Stimulated activated CD8-positive, alpha-beta memory T cell treated with anti-CD3 and anti-CD28 coated beads, Interleukin-15, amount 100 ng/mL, for 48 hours (primary cell): Measurements from ENCODE around the gene SGCG.

ENCODE experiments used
- DNase-seq, 2 donors: peaks; one replicate each; pipeline ENCODE4 v3.0.0-alpha.2; 2020; ENCODE audit warnings: low read depth in 2 of 2

The SGCG gene

DNA sequence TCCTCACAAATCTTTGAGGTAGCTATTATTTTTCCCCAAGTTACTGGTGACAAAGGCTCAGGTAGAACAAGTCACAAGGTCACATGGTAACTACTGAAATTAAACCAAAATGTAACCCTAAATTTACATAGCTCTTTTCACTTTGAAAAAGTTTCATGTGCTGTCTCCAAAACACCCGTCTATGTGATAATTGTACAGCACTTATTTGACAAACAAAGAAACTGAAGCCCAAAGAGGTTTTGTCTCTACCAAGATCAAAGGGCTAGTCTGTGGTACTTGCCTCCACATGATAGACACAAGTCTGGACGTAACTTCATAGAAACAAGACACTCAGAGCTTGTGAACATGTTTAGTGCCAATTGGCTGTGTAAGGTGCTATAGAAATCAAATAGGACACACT, 144.4 kb downstream of the SGCG start:
- DNase-seq = no peak

DNA sequence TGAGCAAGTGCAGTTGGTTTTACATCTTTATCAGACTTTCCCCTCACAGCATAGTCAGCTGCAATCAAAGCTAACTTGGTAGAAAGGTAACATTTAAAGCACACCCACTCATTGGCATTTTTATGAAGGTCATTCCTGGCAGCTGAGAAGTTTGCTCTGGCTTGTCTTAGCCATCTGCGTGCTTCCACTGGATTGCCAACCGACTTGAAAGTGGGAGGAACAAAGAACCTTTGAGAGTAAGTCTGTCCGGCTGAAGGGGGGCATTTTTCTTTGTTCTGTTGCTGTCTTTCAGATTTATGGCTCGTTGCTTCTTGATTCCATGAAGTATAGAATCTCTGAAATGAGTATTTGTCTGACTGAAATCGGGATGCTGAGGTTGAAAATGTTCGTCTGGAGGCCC, 149.6 kb downstream of the SGCG start:
- DNase-seq = no peak

DNA sequence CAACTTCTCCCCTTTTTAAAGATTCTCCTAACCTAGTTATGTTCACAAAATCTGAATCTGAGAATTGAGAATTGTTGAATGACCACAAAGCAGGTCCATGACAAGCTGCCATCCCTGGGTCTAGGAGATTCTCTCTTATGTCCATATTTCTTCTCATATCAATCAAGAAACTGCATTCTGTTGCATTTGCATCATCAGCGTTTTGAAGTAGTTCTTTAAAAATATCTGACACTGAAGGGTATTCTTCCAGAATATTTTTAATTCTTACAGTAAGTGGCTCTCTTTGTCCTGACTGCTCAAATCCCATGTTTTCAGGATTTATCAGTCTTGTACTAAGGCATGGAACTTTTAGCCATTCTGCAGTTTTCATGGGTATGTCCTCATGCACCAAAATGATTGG, 158.4 kb downstream of the SGCG start:
- no peak for DNase-seq

DNA sequence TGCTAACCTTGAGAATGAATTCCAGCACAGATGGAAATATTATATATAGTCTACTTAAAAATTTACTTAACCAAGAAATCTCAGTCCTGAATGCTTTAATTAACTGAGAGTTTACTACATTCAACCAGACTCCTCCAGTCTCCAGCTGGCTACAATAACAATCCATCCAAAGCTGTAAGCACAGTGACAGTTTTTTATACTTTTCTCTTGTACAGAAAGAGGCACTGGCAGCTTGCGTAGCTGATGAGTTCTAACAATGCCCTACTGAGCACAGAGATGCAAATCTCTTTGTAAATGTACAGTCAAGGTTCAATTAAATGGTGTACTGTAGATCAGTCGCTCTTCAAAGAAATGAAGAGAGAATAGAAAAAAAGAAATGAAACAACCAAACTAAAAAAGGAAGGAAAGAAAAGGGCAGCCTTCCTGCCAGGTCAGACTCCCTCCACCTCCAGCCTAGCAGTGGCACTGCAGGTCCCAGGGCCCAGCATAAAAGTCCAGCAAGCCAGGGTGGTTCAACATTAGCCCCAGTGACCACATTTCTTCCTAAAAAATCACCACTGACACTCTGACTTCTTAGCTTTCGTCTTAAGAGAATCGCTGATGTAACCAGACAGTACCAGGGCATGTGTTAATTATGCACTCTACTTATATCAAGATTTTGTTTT, 164.3 kb downstream of the SGCG start:
- DNase-seq = no peak

DNA sequence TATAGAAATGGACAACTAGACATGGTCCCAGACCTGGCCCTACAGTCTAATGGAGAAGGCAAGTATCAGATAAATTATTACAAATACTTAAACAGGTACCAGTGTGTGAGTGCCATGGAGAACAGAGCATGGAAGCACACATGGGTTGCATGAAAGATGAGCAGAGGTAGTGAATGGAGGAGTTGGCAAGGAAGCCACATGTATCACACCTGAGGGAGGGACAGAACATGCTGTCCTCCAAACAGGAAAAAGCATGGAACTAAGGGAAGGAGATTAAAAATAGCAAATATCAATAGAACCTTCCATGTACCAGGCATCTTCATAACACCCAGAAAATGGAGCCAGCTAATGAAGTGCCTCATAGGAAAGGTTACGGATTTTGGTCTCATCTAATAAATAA, 166.8 kb downstream of the SGCG start:
- no peak for DNase-seq

DNA sequence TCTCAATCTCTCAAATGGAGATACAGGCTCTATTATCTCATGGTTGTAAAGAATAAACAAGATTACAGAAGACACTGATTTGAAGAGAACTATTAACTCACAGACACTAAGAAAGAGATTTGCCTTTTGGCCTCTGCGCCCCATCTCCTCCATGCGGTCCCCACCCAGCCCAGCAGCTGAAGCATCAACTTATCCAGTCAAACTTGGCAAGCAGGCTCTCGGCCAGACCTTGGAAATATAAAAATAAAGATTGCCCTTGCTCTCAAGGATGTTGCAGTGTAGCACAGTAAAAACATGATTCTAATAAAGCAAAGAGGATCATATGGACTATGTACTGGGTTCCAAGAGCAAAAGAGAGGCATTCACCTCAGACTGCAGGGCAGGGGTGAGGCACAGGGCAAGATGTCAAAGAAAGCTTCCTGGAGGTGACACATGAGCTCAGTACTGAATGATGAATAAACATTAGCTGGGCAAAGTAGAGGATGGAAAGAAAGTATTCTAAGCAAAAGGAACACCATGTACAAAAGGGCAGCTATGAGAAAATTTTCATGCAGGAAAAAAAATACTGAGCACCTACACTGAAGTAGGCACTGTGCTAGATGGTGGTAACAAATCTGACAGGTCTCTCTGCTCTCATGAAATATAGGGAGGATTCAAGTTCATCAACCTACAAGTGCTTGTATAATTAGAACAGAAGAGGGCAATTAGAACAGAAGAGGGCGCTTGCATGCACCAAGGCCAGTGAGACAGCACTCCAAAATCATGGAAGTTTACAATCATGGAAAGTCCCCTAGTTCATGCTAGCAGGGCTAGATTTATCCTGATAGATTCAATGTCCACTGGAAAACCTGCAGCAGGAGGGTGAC, 167.7 kb downstream of the SGCG start:
- no peak for DNase-seq

DNA sequence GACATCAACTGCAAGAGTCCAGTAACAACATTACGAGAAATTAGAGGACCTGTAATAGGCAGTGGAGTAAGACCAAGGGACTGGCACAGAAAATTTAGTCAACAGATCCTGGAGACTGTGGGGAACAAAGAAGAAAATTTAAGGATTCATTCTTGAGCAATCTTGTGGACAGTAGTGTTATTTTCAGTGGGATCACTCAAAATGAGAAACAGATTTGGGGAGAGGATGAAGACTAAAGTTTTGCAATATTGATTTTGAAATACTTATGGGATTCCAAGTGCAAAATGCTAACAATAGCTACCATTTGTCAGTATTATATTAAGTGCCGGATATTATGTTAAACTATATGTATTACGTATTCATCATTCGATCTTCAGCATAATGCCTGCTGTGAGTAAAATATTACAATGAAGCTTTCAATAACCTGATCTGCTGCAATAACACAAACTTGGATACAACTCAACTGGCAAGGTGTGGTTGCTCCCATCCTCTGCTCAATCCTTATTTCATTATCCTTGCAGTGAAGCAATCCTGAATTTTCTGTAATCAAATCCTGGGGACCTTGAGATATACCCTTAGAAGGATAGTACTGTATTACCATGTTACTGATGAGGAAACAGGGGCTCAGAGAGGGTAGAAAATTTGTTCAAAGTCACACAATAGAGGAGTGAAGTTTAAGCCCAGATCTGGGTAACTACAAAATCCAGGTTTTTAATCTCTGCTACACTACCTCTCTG, 168.6 kb downstream of the SGCG start:
- DNase-seq = no peak

DNA sequence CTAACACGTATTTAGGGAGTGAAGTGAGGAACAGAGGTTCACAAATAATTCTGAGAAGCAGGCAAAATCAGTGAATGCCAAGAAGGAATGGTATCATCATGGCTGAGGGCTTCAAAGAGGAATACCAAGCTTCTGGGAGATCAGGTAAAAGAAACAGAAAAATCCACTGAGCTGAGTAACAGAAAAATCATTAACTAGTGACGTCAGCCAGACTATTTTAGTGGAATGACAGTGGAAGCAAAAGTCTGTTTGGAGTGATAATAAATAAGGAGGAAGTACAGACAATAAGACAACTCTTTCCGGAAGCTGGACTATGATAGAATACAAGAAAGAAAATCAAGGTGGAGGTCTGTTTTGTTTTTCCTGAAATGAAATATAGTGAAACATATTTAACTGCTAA, 169.2 kb downstream of the SGCG start:
- no peak for DNase-seq

DNA sequence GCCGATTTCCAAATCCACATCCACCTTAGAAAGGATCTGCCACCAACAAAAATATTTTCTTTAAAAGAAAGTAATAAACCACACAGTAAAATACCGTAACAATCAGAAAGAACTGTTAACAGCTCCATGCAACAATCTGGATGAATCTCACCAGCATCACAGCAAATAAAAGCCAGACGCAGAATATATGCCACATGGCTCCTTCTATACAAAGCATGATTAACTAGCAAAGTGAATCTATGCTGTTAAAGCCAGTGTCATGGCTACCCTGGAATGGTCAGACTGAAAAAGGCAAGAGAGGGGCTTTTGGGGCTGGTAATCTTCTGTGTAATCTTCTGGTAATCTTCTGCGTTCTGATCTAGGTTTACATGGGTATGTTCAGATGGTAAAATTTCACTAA, 171.4 kb downstream of the SGCG start:
- no peak for DNase-seq

DNA sequence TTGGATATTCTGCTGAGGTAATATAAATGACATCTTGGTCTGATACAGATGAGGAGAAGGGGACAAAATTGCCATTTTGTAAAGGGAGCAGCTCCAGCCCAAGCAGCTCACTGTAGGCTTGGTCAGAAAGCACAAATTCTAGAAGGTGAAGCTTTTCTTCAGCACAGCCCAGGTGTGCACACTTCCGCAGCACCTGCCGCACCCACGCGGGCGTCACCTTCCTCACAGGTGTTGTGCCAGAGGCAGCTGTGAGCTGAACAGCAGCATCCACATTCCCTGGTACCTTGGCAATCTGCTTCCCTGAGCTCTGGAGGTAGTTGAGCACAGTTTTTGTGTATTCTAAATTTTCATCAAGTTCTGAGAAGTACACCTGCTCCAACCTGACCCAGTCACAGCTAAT, 173.7 kb downstream of the SGCG start:
- no peak for DNase-seq

DNA sequence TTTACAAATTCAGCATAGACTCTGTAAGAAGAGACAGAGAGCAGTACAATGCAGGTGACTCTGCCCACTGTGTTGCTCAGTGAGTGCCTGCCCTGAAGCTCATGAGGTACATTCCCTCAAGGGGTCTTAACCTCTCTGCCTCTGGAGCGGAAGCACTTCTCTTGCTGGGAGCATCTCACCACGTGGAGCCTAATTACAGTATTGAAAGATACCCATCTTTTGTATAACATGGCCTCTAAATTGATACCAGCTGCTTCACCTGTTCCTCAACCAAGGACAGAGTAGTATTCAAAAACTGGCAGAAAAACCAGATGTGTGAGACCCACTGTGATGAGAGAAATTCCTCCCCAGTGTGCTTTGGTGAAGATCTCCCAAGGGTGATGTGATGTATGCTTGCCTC, 175.6 kb downstream of the SGCG start:
- no peak for DNase-seq

DNA sequence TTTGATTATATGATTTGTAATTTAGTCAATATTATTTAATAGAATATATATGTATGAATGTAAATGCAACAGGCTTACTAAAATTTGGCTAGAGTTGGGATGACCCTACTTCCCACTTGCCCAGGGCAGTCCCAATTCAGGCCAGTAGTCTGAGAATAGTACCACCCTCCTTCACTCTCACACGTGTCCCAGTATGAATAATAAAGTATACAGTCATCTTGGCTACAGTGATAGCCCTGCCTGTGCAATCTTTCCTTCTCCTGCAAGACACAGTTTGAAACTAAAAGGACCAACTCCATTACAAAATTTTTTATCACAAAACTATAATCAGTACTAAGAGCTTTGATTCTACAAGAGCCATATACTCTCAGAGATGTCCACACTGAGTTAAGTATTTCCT, 176.6 kb downstream of the SGCG start:
- DNase-seq = no peak

DNA sequence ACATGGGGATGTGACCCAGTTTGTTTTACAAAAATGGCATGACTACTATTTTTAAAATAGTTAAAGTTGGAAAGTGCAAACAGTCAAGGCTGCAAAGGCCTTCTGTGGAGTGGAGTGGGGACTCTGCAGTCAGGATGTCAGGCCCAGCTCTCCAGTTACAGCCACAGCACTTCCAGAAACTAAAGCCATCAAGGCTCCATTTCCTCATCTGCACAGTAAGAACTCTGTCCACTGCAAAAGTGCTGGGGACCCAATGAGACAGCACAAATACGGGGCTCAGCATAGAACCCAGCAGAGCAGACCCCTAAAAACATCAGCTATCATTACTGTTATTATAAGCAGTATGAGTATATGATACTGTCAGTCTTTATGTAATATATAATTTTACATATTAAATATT, 179.1 kb downstream of the SGCG start:
- no peak for DNase-seq

DNA sequence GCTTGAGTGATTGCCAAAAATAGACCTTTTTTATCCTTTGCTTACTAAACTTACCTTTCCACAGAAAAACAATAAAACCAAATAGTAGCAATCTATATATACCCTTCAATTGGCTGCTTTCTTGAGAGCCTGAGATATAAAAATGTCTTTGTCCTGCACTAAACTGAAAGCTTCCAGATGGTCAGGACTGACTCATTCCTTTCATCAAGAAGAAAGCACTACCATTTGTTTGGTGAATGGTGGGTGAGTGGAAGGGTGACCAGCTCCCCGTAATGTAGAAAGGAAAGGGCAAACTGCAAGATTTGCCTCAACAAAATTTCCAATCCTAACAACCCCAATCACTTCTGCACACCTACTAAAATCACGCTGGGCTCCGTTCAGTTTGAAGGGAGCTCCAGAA, 184.9 kb downstream of the SGCG start:
- DNase-seq = no peak

DNA sequence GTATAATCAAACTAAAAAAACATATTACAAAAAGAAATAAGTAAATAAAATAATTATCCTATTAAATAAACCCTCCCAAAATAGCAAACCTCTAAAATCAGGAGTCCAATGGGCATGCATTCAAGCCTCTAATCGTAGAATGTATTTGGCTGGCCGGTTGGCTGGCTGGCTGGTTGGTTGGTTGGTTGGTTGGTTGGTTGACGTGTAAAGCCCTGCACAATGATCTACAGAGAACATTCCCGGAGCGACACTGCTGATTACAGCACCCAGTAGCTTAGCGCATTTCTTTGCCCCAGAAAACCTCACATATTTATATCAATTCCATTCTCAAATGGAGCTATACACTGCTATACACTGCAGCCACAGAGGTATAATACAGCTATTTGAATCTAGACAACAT, 187.1 kb downstream of the SGCG start:
- DNase-seq = no peak

DNA sequence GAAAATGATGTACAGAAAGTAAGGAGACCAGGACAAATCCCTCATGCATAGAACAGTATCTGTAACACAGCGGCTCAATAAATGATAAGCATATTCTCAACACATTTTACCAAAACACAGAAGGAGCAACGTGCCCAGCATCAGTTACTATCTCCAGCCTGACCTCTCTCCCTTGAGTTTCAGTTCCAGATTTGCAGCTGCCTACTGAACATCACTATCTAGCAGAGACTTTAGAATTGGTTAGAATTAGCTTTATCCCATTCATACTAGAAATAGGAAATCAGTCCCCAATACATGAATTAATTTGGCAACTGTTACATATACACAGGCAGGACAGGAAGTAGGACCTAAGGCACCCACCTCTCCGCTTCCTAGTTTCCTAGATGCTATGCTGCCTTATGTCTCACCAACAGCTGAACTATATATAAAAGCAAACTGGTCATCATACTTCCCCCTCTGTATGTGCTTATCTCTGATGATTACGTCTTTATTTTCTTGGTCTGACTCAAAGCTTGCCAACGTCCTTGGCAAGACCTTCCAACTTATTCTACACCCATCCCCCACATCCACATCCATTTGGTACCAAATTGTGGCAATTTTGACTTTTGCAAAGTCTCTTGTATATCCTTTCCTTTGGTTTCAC, 191.6 kb downstream of the SGCG start:
- DNase-seq = no peak
